PC-3 (cell line): ENCODE data around the gene KAT6B.

Experiments used
- CTCF ChIP-seq: fragments of 300-600 bp; sonication (generic); conservative IDR thresholded peaks from 2 replicates; pipeline ENCODE4 v1.5.1; 2017; ENCODE audit warnings: antibody characterized with exemption, low read depth, mild to moderate bottlenecking, low read length
- EZH2 ChIP-seq: fragments of 300-600 bp; sonication (generic); IDR thresholded peaks from one replicate; pipeline ENCODE4 v1.6.1; 2017; ENCODE audit warnings: antibody characterized with exemption, mild to moderate bottlenecking, low read length; ENCODE audit not compliant: unreplicated experiment

DNA sequence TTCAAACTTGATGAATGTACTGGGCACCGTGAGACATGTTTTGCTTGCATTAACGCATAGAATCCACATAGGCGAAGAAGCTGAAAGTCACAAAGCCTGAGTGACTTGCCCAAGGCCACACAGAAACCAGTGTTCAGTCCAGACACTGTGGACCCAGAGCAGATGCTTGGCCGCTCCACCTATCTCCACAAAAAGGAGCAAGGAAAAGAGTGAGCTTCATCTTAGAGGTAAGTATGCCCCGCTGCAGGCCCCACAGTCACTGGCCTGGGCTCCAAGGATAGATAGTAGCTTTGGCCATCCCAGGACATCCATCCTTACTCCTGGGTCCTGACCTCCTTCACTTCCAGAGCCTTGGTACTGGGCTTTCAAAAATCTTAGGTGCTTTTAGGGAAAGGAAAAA is 224.9 kb downstream of the KAT6B start:
- no peak for TF ChIP-seq CTCF
- no peak for TF ChIP-seq EZH2
